Heart left ventricle (tissue), 13 donors: ENCODE measurements around the gene GAB2.

Source experiments
- POLR2A ChIP-seq, 2 donors: fragments of 450-650 bp; IDR thresholded peaks; one replicate each; pipeline ENCODE4 v1.6.1; 2017; ENCODE audit warnings: antibody characterized with exemption in 2 of 2, mild to moderate bottlenecking in 2 of 2, moderate library complexity in 2 of 2
- TF ChIP-seq, protein P1 (sequence below), 12 donors: fragments of 200-600 bp; sonication (generic) in 4 of 12; IDR thresholded peaks; one replicate each; pipeline versions ENCODE4 v1.5.0 to v1.8.0; 2018 to 2022; ENCODE audit warnings: antibody characterized with exemption in 12 of 12, mild to moderate bottlenecking in 5 of 12
- donor health status: ischemic (EF 13 %, LVEDD 7.1; RV severe dilation, severe dysfunction).
- donor health status: DM: no; HTN: yes; CAD: no.
- donor health status: DM: no; HTN: no; CAD: no.
- donor health status: ischemic (EF 25% LVEDD 6.9; RV normal size, moderate dysfunction).
- donor health status: ischemic (EF 25% LVEDD 5.7; RV mildly dilated, moderate dysfunction).
- donor health status: ischemic (EF 35%, LVEDD 5.7; RV mildly dilated, moderate dysfunction).
- donor health status: nonischemic (EF 11% LVEDD 7.7; RV severe dilation, severe dysfunction).
- donor health status: DM: yes; HTN: yes; CAD: no.
- donor health status: PGD.
- donor health status: ischemic (EF 29% LVEDD 5.4; RV normal size, mild dysfunction).
- donor health status: nonischemic (EF 23%, LVEDD 6.1; RV moderate dilation, normal function).

DNA sequence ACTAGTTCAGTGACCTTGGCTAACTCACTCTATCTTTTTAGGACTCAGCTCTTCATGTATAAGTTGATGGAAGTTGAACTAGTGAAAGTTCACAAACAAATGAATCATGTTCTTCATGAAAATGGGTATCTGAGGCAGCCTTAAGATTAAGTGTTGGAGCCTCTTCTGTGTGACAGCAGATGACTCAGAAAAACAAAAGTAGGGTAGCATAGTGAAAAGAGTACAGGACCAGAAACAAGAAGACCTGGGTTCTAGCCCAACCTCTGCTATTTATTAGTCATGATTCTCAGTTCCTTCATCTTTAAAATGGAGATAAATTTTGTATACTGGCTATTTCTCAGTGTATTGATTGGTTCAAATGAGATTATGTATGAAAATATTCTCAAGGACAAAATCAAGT, 168.7 kb downstream of the GAB2 start:
- TF ChIP-seq, protein P1, sequence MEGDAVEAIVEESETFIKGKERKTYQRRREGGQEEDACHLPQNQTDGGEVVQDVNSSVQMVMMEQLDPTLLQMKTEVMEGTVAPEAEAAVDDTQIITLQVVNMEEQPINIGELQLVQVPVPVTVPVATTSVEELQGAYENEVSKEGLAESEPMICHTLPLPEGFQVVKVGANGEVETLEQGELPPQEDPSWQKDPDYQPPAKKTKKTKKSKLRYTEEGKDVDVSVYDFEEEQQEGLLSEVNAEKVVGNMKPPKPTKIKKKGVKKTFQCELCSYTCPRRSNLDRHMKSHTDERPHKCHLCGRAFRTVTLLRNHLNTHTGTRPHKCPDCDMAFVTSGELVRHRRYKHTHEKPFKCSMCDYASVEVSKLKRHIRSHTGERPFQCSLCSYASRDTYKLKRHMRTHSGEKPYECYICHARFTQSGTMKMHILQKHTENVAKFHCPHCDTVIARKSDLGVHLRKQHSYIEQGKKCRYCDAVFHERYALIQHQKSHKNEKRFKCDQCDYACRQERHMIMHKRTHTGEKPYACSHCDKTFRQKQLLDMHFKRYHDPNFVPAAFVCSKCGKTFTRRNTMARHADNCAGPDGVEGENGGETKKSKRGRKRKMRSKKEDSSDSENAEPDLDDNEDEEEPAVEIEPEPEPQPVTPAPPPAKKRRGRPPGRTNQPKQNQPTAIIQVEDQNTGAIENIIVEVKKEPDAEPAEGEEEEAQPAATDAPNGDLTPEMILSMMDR (IDR thresholded peaks at IDR 0.05): no peak
- no peak for TF ChIP-seq POLR2A (IDR thresholded peaks at IDR 0.05)
